HG03095 (cell line): ENCODE data around the gene CDH23.
"Not testable (repeated sequence)": the region's sequence is repeated elsewhere in the genome, so short reads cannot be mapped to it uniquely, and the experiment has no call there.

ENCODE experiments used
- ATAC-seq: cut with Tn5 transposase; IDR thresholded peaks from one replicate; pipeline ENCODE4 v1.9.1; 2021; ENCODE audit warnings: moderate library complexity; ENCODE audit not compliant: unreplicated experiment

The CDH23 gene

DNA sequence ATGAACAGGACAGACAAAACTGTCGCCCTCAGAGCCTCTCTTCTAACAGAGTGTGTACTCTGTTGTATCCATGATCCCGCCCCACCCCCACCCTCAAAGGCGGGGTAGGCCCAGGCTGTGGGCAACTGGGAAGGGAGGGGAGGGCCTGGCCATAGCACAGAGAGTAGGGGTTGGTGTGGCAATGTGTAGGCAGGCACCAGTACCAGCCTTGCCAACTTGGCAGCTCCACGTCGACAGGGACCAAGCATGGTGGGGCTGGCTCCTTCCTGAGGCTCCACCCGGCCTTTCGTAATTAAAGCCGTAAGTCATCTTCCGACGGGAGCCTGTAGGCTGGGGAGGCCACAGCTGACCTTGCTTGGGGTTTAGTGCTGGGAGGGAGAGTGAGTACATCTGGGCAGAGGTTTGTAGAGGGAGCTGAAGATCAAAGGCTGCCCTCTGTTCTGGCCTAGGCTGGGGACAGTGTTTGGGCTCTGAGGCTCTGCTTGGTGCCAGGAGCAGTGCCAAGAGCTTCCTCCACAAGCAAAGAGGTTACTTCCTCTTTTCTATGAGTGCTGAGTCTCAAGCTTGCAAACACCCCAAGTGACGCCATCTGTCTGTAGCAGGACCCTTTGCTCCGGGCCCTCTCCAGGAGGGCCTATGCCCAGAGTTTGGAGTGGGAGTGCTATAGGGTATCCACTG, 201.2 kb downstream of the CDH23 start:
- no peak for ATAC-seq

DNA sequence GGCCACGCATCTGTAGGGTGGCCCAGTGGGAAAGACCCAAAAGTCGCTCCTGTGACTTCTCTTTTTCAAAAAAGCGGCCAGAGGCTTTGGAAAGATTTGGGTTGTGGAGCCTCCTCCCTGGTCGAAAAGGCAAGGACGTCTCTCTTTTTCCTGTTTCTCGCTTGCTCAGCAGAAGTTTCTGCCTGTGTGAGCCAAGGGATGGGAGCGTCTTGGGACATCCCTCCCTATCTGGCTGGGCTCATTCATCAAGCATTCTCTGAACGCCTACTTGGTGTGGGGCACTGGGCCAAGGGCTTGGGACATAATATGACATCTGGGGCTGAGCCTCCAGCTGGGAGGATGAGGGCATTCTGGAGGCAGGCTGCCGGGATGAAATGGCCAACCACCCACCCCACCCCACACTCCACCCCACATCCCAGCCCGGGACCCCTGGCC, 201.9 kb downstream of the CDH23 start:
- ATAC-seq: no peak

DNA sequence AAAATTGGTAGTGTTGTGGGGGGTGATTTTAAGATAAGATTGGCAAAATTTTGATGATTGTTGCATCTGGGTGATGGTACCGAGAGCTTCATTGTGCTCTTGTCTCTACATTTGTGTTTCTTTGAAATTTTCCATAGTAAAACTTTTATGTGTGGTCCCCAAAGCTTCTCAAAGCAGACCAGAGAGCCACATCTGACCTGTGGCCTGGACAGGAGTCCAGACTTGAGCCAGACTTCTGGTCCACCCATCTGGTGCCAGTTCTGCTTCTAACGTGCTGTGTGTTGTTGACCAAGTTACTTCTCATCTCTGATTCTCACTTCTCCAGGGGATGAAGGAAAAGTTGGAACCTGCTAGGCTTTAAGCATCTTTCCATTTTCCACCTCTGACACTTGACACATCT, 202.8 kb downstream of the CDH23 start:
- no peak for ATAC-seq

DNA sequence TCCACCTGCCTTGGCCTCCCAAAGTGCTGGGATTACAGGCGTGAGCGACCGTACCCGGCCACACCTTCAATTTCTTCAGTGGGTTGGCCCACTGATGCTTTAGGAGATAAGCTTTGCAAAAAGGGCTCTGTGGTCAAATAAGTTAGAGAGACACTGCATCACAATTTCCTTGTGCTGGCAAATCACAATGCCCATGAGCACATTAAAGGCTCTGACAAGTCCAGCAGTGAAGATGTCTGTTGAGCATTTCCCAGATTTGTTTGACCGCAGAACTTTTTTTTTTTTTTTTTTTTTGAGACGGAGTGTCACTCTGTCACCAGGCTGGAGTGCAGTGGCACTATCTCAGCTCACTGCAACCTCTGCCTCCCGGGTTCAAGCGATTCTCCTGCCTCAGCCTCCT, 203.5 kb downstream of the CDH23 start:
- ATAC-seq: not testable (repeated sequence)

DNA sequence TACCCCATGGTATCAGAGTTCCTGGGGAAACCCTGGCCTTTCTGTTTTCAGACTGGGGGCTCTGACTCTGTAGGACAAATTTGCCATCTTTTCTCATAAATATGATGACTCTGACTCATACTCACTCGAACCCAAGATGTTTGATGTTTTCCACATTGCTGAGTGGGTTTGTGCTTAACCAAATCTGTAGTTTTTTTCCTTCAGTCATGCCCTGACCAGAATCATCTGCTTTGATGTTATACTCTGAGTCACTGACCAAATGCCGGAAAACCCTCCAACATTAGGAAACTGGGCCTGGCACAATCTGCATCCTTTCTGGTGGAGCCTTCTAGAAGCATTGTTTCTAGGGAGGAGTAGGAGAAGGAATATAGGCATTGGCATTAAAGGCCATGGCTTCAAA, 204.1 kb downstream of the CDH23 start:
- no peak for ATAC-seq

DNA sequence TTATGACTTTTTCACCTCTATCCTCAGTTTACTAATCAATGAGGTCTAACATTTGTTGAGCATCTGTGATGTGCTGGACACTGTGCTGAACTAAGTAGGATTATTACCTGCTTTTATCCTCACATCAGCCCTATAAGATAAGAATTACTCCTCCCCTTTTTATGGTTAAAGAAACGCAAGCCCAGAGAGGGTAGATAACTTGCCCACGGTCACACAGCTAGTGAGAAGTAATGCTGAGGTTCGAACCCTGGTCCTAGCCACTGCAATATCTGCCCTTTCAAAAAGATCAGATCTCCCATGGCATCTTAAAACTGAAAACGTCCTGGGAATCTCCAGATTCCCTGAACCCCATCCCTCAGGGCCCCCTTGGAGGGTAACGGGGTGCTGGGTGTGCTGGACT, 204.6 kb downstream of the CDH23 start:
- ATAC-seq: no peak

DNA sequence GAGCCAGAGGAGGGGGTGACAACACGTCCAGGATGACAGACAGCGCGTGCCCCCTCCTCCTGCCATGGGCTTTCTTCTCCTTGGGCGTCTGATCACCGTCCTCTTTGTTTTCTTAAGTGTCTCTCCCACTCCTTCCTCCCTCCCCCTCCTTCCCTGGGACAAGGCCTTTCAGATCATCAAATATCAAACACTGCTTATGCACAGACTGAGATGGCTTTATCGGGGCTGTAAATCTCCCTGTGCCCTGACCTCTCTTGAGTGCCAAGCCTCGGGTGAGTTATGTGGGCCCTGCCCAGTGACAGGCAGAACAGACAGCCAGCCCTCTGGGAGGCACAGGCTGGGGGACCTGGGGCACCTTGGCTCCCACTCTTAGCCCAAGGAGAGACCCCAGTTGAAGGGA, 206.4 kb downstream of the CDH23 start:
- ATAC-seq: no peak

DNA sequence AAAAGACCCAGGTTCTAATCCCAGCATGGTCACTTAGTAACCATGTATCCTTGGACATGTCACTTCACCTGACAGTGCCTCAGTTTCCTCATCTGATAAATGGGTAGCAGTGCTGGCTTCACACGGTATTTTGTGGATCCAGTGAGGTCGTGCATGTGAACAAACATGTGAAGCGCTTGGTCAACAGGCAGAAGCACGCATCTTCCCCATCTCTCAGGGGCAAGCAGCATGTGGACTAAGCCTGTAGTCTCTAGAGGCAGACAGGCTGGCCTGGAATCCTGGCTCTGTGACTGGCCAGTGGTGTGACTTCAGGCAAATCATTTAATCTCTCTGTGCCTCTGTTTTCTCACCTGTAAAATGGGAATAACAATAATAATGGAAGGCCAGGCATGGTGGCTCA, 207.0 kb downstream of the CDH23 start:
- ATAC-seq: no peak

DNA sequence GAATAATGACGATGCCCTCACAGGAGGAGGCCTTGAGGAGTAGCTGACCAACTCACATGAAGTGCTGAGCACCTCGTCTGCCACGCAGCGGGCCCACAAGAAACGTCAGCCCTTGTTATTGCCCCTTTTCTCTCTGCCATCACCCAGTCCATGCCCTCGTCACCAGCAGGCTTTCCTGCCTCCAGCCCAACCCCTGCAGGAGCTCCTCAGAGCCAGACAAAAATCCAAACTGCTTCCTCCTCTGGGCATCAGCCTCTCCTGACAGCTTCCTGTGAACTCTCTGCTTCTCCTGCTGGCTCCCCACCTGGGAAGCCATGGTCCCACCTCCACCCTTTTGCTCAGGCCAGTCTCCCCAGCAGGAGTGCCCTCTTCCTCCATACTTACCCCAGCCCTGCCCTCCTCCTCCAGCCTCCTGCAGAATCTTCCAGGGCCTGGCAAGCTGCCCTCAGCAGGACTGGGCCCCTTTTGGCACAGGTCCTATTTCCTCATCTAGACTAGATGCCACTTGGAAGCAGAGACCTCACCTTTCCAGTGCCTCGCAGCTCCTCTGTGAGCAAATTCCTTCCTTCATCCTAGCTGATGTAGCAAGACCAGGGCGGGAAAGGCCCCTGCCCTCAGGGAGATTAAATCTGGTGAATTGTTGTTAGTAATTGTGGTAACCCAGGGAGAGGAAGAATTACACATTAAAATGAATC, 207.8 kb downstream of the CDH23 start:
- no peak for ATAC-seq

DNA sequence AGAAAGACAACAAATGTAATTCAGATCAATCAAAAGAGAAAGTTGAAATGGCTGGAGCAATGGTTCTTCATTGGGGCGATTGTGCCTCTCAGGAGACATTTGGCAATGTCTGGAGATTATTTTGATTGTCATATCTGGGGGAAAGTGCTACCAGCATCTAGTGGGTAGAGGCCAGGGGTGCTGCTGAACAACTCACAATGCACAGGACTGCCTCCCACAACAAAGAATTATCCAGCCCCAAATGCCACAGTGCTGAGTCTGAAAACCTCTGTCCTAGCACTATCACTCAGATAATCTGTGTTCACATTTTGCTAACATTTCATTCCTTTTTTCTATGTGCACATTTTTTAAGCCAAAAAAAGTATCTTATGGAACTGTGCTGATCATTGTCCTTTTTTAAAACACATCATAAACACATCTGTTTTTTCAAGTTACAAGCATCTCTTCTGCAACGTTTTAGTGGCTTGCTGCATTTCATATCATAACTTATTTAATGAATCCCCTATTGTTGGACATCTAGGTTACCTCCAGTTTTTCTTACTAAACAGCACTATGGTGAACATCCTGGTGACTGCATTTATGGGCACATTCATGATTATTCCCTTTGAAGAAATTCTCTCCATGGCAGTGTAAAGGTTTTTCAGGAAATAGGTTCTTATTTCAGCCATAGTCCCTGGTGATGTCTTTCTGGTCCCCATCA, 208.7 kb downstream of the CDH23 start:
- no peak for ATAC-seq

DNA sequence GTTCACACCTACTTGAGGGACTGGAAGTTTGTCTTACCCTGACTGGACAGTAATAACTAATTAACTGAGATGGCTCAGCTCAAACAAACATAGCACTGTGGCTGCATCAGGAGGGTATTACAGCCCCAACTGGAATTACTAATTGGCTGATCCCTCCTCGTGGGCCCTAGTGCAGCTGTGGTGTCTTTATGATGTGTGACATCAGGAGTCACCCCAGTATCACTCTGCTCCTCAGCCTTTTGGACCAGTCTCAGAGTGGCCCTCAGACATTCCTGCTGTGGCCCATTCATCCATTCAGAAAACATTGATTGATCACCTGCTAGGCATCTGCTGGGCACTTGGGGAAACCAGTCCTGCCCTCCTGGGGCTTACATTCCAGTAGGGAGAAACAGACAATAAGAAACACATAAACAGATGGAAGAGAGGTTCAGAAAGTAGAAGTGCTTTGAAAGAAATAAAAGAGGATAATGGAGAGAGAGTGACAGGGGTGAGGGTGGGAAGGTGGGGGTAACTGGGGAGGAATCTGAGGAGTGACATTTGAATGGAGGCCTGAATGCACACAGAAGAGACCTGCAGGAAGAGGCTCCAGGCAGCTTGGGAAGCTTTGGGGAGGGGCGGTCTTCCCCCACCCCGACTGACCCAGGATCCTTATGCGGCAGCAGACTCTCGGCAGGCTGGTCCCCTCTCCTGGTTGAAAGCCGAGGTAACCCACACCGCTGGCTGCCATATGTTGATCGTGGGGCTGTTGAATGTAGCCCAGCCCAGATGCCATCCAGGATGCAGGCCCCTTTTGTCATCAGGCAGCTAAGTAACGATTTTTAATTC, 209.7 kb downstream of the CDH23 start:
- ATAC-seq: no peak

DNA sequence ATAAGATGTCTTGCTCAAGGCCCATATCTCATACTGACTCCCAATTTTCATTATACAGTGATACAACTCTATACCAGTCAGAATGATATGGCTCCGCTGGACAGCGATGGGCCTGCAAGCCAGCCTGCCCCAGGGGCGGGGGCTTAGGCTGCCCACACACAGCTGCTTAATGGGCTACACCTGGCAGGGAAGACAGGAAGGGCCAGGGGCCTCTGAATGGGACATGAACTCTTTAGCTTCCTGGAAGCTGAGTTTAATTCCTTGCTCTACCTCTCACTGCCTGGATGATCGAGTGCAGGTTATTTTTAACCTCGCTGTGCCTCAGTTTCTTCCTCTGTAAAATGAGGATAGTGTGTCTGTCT, 210.3 kb downstream of the CDH23 start:
- ATAC-seq: no peak

DNA sequence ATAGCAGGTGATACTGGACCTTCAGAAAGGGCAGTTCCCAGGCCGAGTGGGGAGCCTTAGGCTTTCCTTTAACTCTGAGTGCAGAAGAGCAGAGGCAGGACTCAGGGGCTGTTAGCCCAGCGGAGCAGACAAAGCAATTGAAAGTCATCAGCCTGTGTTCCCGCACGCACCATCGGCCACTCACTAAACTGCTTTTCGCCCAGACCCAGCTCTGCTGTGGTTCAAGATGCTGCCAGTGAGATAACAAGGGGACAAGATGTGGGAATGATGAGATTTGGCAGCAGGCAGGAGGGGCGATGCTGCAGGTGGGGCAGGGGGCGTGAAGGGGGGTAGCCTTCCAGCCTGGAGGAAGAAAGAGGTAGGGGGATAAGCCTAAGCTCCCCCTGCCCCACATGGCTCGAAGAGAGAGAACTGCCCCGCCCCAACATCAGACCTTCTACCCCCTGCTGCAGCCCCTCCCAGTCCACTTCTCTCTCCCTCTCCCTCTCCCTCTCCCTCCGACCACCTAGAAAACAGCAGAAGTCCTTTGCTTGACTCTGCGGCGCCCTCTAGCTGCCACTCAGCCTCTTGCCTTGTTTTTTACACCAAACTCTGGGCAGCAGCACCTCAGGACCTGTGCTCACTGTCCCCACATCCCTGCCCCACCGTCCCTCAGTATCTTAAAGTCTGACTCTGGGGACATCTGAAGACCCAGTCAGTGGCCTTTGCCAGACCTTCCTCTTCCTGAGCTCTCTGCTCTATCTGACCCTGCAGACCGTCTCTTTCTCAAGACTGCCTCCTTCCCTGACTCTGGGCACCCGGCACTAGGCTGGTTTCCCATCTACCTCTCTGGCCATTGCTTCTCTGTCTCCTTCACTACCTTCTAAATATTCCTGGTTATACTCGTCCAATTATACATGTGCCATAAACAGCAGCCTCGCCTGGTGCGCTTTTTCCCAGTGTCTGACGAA, 212.4 kb downstream of the CDH23 start:
- no peak for ATAC-seq

DNA sequence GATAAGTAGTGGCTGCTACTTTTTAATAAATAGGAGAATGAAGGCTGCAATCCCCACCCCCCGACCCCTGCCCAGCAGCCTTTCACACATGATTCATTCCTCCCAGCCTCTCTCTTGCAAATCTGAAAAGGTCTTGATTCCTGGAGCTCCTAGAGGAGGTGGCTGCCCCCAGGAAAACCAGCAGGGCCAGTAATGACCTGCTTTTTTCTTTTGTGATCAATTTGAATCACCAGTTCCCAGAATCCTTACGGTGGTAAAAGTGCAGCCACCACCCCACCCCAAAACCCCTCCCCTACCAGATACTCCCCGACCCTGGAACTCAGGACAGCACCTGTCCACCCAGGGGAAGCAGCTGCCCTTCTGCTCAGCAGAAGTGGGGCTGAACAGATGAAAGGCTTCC, 213.9 kb downstream of the CDH23 start:
- ATAC-seq: no peak

DNA sequence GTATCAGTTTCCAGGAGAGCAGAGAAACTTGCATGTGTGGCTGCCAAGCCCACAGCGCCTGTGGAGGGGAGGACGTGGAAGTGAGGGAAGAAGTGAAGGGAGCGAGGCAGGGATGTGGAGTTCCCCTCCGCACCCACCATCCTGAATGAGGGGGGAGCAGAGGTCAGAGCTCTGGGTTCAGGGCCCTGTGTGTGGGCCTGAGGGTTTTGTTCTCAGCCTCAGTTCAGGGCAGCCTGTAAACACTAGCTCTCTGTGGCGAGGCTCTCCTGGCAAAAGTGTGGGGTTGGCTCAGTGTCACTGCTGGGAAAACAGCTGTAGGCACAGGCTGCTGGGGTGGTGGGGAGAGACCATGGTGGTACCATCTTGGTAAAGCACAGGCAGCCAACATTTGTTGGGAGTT, 214.4 kb downstream of the CDH23 start:
- ATAC-seq: no peak

DNA sequence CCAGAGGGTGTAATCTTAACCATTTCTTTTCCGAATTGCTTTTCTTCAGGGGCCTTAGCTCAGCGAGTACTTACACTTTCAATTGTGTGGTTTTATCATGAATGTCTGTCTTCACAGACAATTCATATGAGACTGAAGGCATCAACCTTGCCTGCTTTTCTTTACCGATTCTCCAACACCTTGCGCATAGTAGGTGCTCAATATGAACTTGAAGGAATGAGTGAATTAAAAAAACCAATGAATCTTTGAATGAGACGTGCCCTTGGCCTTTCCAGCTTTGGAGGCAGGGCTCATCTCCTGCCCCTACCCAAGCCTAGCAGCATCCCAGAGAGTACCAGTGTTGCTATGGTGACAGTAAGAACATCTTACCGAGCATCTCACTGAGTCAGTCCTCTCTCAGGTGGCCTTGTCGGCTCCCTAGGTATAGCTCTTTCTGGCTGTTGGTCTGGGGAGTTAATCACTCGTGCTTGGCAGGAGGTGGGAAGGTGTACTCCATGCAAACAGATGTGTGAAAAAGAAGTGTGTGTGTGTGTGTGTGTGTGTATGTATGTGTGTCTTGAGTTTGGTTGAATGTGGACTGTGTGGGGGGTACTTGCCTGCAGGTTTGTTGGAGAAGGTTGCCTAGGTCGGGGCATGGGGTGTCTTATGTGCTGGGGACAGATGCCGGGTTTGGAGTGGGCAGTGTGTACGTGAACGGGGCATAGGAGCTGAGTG, 215.1 kb downstream of the CDH23 start:
- ATAC-seq: no peak

DNA sequence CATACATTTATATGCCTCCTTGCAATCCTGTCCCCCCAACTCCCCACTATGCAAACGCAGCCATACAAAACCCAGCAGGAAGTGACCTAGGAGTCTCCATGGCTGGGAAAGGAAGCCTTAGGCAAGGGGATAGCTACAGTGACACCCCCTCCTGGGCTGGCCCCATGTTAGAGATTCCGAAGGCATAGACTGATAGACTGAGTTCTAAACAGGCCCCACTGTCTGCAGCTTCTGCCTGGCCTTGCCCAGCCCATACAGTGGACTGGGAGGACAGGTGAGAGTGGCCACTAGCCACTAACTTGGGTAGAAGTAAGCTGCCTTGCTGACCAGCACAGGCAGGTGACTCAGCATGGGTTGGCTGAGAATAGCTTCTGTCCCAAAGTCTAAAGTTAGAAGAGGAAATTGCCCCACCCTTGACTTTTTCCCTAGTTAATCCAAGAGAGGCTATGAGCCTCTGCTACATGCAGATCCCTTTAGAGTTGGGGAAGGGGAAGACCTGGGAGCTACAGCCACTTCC, 216.6 kb downstream of the CDH23 start:
- ATAC-seq: no peak

DNA sequence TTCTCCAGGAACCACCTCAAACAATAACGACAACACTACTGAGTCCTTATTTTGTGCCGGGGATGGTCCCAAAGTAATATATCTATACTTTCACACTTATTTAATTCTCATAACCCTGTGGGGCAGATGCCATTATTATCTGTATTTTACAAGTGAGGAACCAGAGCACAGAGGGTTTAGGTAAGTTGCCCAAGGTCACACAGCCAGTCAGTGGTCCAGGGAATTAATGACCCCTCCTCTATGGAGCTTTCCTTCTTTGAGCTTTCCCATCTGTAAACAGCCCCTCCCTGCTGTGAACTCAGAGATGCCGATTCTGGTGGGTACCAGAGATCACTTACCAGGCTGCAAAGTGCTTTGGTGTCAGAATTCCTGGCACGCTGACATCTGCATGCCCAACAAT, 217.2 kb downstream of the CDH23 start:
- ATAC-seq: no peak

DNA sequence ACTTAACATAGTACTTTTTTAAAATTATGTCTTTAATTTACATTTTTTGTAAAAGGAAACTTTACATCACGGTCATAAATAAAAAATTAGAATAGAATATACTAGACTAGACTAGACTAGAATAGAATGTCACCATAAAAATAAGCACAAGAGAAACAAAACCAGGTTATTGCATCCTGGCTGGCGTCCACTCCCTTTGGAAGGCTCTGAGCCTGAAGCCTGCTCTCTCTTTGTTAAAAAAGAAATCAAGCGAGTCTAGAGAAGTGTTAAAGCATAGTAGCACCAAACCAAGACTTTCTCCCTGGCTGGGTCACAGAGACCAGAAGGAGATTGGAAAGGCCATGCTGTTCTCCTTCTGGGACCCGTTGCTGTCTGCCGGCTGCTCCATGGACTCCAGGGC, 218.2 kb downstream of the CDH23 start:
- ATAC-seq: no peak
